Measurements from ENCODE around the gene BUD13.

The BUD13 gene

DNA sequence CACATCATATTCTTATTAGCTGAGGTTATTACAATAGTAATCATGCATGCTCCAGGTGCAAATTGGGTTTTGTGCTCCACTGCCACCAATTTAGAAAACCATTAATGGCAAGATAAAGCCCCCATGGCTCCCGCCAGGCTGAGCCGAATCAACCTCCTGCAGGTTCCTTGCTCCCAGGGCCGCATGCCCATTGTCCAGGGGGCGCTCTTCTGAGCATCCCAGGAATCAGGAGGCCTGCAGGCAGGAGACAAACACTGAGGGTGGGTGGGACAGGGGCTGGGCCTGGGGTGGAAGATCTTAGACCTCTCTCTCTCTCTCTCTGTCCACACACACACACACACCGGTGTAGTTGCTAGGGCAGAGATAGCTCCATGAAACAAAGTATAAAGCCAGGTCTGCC, 57.4 kb downstream of the BUD13 start:
- DNase-seq: no peak

DNA sequence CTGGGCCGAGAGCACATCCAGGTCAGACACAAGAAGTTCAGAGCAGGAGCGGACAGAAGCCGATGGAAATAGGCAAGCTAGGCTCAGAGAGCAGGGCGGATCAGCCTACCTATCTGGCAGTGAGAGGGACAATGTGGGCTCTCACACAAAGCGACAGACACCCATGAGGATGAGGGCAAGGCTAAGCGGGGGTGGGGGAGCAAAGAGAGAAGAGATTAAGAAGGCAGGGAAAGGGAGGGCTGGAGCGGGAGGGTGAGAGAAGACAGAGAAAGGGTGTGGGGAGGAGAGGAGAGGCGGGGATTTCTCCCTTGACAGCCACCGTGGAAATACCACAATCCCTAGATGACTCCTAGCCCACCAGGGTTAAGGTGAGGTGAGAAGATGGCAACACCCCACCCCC, 57.9 kb downstream of the BUD13 start:
- no peak for DNase-seq

DNA sequence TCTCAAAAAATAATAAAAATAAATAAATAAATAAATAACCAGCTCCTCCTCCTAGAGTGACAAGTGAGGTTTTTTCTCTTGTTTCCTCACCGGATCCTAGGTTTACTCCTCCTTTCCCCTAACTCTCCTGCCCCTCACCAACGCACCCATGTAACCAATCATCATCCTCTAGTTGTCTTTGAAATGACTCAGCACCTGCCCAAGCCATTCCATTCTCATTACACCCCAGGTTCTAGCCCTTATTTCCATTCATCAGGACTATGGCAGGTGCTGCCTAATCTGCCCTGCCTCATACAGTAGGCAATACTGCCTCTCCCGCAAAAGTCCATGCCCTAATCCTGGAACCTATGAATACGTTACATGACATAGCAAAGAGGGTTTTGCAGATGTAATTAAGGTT, 60.4 kb downstream of the BUD13 start:
- no peak for DNase-seq

DNA sequence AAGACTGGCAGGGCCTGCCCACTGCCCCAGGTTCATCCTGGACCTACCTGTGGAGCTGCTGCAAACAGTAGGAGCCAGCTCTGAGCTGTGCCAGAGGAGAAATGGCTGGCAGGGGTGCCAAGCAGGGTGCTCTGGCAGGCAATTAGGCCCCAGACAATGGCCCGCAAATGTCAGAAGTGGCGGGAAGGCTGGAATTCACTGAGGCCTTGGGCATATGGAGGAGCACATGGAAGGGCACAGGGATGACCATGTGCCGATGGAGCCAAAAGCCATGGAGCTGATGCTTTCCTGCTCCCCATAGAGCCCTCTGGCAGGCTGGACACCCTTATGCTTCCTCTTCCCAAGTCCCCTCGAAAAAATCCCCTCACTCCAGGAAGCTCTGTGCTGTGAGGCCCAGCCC, 62.0 kb downstream of the BUD13 start:
- DNase-seq: no peak

DNA sequence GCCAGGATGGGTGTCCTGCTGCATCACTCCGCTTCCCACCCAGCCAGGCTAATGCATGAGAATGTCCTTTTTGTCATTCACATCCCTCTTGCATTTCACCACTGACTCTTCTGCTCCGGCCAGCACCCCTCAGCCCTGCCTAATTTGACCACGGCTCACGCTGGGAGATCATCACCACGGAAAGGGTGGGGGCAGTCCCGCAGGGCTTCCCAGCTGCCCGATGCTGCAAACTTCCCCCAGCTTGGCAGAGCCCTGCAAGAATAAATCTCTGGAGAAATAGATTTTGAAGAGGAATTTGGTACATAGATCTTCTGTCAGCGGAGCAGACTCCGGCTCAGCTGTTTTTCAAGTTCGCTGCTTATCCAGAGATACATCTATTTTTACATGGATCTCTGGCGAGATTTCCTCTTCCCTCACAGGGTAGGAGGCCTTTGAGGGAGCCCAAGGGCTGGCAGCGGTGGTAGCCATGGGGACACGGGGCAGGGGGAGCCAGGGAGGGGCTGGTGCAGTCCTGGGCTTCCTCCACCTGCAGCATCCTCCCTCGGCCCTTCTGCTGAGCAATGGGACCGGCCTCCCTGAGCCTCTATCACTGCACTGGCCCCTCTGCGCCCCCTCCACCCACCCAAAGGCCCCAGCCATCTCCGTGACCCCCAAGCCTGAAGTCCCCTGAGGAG, 62.6 kb downstream of the BUD13 start:
- DNase-seq: no peak

DNA sequence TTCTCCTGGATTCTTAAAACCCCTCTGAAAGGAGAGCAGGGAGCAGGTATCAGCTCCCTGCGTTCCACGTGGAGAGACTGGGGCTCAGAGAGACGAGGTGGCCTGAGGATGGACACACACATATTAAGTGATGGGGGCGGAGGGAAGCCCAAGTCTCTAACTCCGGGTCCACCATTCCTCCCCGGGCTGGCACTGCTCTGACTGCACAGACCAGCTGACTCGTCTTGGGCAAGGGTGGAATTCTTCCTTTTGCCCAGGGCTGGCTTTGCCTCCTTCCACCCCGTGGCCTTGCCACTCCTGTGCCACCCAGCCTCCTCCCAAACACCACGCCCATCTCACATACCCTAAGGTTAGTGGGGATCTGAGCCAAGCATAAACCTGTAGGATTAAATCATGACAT, 65.0 kb downstream of the BUD13 start:
- no peak for DNase-seq

DNA sequence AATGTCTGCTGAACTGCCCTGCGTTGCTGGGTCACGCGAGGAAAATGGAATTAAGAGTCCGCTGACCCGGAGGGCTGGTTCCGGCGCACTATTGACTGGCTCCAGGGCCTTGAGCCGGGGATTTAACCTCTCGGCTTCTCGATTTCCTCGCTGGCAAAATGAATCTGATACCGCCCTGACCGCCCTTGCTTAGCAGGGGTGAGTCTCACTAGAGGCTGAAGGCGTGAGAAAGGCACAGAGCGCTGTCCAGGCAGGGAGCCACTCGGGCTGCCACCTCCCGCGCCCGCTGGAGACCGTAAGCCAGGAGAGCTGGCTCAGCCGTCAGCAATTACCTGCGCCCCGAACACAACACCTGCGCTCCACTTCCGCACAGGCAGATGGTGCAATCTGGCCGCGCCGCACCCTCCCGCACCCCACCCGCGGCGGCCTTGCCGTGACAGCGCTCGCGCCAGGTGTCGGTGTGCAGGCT, 65.6 kb downstream of the BUD13 start:
- DNase-seq: no peak

DNA sequence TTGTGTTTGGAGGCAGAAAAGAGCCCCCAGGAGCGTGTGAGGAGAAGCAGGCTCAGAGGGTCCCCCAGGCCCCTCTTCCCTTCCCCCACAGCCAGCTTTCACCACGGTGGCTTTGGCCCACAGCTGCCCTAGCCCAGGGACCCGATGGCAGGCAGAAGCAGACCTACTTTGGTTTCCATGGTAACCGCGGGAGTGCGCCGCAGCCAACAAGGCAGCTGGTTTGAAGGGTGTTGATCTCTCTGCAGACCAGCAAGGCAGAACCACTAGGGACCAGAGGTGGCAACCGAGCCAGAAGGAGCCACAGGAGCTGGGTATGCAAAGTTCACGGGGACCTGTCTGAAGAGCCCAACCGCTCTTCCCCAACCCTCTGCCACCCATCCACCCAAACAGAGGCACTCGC, 69.4 kb downstream of the BUD13 start:
- no peak for DNase-seq

DNA sequence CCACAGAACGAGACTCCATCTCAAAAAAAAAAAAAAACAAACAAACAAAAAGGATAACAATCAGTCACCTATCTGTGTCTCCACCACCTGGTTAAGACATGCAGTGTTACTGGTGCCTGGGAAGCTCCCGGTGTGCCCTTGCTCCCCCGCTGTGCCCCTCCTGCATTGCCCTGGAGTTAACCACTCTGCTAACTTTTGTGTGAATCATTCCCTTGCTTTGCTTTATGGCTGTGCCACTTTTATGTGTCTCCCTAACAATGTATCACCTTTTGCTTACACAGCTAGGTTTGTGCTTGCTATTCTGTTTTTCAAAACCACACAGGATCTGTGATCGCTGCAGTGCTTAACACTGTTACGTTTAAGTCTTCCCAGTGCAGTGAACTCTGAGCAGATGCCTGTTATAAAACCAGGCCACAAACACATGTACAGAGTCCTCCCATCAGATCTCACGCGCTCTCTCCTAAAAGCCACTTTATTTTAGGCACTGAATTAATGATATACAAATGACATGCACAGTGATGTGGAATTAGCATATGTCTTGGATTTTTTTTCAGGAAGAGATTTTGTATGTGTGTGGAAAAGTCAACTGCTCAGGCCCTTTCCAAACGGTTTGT, 69.9 kb downstream of the BUD13 start:
- DNase-seq: no peak

DNA sequence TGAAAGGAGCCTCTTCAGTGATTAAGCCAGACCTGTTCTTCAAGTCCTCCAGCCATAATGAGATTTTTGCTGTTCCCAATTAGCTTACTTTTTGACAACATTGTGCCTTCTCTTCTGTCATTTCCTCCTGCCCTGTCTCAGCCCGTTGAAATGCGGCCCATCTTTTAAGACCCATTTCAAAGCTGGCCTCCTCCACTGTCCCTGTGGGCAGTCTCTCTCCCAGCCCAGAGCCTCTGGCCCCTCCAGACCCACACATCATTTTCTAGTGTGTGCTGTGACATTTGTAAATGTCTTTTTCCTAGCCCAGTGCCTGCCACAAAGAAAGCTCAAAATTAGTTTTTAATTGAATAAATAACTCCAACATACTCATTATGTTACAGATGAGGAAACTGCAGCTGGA, 70.9 kb downstream of the BUD13 start:
- no peak for DNase-seq

DNA sequence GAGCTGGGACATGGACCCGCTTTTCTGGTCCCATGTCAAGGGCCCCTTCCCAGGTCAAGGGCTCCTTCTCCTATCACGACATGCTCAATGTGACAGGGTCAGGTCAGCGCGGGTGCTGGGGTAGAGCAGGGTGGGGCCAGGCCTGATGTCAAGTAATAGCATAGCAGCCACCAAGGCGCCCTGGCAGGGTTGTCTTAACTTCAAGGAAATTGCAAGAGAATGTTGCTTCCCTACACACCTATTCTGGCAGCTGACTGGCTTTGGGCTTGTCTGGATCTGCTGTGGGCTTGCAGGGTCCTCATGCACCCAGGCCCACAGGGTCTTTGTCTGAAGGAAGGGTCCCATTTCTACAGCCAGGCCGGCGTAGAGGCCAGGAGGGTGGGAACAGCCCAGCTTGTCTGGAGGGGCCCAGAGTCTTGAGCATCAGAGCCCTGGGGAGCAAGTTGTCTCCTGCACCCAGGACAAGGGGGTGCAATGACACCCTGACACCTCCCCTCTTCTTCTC, 71.4 kb downstream of the BUD13 start:
- no peak for DNase-seq

DNA sequence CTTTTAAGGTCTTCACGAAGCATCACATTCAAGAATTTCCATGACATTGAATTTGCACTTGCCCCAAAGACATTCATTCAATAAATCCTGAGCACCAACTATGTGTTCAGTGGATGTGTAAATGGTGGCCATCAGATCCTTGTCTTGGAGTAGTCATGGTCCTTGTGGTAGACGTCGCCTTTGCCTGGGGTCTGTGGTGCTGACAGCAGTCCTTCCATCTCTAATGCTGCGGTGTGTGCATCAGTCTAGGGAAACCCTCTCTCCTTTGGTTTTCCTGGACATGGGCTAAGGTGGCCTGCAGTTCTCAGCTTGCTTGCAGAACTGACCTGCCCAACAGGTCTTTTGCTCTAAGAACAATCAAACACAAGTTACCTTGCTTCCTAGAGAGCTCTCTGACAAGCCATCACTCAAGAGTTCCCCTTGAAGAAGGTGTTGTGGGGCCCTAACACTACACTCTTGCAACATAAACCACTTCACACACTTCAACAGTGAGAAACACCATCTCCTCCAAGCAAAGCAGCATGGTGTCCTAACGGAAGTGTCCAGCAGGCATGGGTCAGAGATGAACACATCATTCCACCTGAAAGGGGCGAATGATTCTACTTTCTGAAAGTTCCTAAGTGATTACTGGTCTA, 72.1 kb downstream of the BUD13 start:
- no peak for DNase-seq

Data from central memory CD4-positive, alpha-beta T cell (primary cell).